Lower leg skin (tissue), 4 donors: ENCODE data around the gene NCKAP5. TPM values are rescaled to one million over a fixed set of nuclear protein-coding genes. Genes with fewer than 3 reads are reported as not detected.

ENCODE experiments used
- DNase-seq, 2 donors: peaks; one replicate each; pipeline ENCODE4 v3.0.0-alpha.2; 2019; ENCODE audit warnings: low spot score in 2 of 2
- H3K4me3 ChIP-seq: fragments of 200-600 bp; sonication (generic); 2 replicates; pipeline ENCODE4 v1.5.1; 2017; ENCODE audit warnings: mild to moderate bottlenecking, low read depth; ENCODE audit not compliant: poor library complexity, severe bottlenecking
- CTCF ChIP-seq, 3 donors: fragments of 450-650 bp; IDR thresholded peaks; one replicate each; pipeline ENCODE4 v1.5.1; 2016; ENCODE audit warnings: antibody characterized with exemption in 3 of 3, mild to moderate bottlenecking in 3 of 3, moderate library complexity in 2 of 3
- POLR2A ChIP-seq, 2 donors: fragments of 450-650 bp; IDR thresholded peaks; one replicate each; pipeline ENCODE4 v1.6.1; 2016 to 2017; ENCODE audit warnings: antibody characterized with exemption in 2 of 2, mild to moderate bottlenecking in 1 of 2, moderate library complexity in 1 of 2
- WGBS, 2 donors: methylation state at CpG; one replicate each; pipeline ENCODE4 v1.1.5; 2018; 5-methylcytosine and 5-hydroxymethylcytosine counted together
- intact Hi-C: fragments of 100-400 bp; cut with DNase I; formaldehyde crosslinking; loops from one replicate; pipeline ENCODE4 v1.15.0; 2023; ENCODE audit warnings: low total_unique reads
- total RNA-seq, 4 donors: library from RNA; depleted of rRNA; stranded (reverse); fragments of >200 nt; gene quantifications; one replicate each; pipeline ENCODE4 v1.1.0, GENCODE V29; 2016

The NCKAP5 gene
- total RNA-seq, 4 donors from 2014 or later, result 2.0 to 5.1 (median 3.6) TPM

DNA sequence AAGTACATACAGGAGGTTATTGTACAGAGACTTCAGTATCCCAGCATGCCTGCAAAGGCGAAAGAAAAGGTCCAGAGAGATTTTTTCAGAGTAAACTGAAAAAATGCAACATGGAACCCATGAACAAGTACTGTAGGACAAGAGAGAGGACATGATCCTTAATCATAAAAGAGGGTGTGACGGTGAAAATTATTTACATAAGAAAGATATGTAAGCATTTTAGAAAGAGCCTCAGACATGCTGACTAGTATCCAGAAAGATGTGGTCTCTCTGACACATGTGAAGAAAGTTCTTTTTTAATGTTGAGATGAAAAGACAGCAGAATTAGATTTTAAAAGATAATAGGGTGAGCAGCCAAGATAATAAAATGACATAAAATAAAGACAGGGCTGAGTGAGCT is 262.0 kb downstream of the NCKAP5 start:
- H3K4me3 ChIP-seq, result no peak overlapping the region
- no peak for DNase-seq
- TF ChIP-seq POLR2A (IDR thresholded peaks at IDR 0.05), result no peak
- TF ChIP-seq CTCF (IDR thresholded peaks at IDR 0.05), result no peak
- intact Hi-C loops, result no loop called here
- WGBS, 2 donors, result 85 to 91% methylated on average over 2 of the region's 2 CpGs

GRCh38 chr2:133304344-133304743 is 263.9 kb downstream of the NCKAP5 start:
- 72% methylated on average over 3 of the region's 3 CpGs for WGBS, 2 donors
- intact Hi-C loops, result no loop called here
- no peak for DNase-seq
- no peak overlapping the region for H3K4me3 ChIP-seq
- TF ChIP-seq CTCF (IDR thresholded peaks at IDR 0.05) (no peak), POLR2A (IDR thresholded peaks at IDR 0.05) (no peak)

- intact Hi-C loops, result no loop called here
- no peak for DNase-seq
- WGBS, 2 donors, result 81% methylated on average over 1 of the region's 1 CpG
- no peak overlapping the region for H3K4me3 ChIP-seq
- TF ChIP-seq POLR2A (IDR thresholded peaks at IDR 0.05) (no peak), CTCF (IDR thresholded peaks at IDR 0.05) (no peak)
These were observed 265.1 kb downstream of the NCKAP5 start for GRCh38 chr2:133303150-133303549.

DNA sequence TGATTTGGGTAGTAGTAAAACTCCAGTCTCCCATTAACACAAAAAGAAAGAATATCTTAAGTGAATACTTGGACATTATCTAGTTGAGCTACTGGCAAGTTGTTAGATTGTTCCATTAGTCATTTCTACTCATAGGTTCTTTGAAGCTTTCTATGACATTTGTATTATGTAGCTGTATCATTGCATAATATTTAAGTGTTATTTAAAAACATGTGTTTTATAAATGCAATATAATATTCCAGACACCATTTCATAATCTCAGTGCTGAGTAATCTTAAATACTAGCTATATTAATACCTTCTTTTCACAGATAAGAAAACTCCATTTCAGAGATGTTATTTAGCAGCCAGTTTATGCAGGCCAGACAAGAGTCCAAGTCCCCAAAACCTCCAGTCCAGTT is 271.9 kb downstream of the NCKAP5 start:
- no peak for DNase-seq
- H3K4me3 ChIP-seq, result no peak overlapping the region
- intact Hi-C loops, result no loop called here
- TF ChIP-seq POLR2A (IDR thresholded peaks at IDR 0.05), result no peak

DNA sequence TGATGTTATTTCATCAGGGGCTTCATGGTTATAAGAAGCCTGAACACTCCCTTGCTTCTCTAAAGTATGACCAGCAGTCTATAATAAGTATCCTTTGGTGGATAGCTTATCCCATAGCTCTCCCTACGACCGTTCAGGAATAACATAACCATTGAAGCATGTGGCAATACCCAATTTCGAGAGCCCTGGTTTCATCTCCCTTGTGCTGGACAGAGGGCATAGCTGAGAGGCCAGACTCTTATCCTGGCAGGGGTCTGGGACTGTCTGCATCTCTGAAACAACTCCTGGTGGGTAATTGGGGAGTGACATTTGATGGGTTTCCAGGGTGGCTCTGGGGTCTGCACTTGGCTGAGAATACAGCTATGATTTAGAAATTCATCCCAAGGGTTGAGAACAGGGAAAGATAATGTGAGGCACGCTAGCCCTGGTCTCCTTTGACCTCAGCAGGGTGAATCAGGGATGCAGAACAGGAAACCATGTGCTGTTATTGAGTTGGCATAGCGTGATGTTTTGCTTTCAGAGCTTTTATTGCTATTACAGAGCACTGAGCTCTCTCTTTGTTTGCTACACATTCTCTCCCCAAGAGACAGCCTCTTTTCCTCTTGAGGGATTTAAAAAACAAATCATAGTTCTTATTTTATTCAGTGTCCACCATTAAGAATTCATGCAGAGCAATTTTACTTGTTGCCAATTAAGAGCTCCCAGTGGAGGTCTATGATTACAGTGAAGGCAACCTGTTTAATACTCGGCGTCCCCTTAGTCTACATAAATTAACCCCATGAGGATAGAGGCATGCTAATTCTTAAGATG is 274.5 kb downstream of the NCKAP5 start:
- DNase-seq, result no peak
- TF ChIP-seq CTCF (IDR thresholded peaks at IDR 0.05) (no peak), POLR2A (IDR thresholded peaks at IDR 0.05) (no peak)
- WGBS, 2 donors, result 69 to 70% methylated on average over 7 of the region's 7 CpGs
- intact Hi-C loops, result no loop called here
- H3K4me3 ChIP-seq, result no peak overlapping the region

DNA sequence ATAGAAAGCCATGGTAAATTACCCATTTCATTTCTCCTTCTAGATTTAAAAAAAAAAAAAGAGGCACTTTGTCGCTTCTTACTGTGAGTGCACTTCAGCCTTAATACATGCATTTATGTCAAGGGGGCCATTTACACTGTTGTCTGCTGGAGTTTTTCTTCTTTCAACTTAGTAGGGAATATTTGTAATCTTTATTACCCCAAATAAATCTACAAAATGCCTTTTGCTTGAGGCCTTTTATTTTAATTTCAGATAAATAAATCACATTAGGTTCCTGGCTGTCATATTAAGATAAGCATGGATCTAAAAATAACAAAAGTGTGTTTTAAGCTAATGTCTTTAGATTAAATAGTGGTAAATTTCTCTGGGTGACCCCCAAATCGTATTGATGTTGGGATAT is 276.0 kb downstream of the NCKAP5 start:
- DNase-seq, result no peak
- H3K4me3 ChIP-seq, result no peak overlapping the region
- TF ChIP-seq CTCF (IDR thresholded peaks at IDR 0.05), result no peak
- no peak for TF ChIP-seq POLR2A (IDR thresholded peaks at IDR 0.05)
- intact Hi-C loops, result no loop called here
- 72 to 76% methylated on average over 2 of the region's 2 CpGs for WGBS, 2 donors
